Measurements from ENCODE around the gene SEPSECS.
A peak's percentile ranks its signal among the peaks of the same experiment; 100 is the strongest.

The SEPSECS gene

DNA sequence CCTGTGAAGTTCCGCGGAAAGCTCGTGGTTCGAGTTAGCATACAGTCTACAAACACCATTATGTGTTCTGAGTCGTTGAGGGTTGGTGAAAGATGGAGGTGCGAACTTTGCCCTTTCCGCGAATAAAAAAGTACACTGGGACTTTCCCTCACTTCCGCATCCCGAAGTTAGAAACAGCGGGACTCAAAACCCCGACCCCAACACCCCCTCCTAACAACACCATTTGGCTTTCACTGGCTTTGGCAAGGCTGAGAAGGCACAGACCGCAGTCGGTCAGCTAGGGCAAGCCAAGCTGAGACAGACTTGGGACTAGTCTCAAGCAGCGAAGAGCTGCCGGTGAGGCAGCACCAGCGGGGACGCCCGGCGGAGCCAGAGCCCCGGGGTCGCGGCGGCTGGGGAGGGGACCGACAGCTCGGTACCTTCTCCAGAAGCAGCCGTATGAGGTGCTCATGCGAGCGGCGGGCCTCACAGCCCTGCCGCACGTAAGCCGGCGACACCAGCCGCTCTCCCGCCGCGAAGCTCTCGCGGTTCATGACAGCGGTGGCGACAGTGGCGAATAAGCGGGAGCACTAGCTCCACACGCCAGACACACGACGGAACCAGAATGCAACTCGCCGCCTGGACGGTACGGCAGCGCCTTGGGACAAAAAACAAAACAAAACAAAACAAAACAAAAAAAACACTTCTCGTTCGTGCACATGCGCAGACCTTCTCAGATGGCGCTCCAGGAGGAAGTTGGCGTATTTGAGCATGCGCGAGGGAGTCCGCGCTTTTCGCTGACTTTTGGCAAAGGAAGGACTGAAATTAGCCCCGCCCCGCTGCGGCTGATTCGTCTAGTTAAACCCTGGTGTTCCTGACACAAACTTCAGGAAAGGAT lies at the start of gene SEPSECS:
Gene SEPSECS, minus strand, starts transcription at position 613 of the 877 bp plus-strand sequence. Its CDS starts 80 bp downstream, at position 533.
- peak; percentile 98 for DNase-seq

GRCh38 chr4:25209702-25210101 lies 49.5 kb upstream of the SEPSECS start:
- DNase-seq = no peak

GRCh38 chr4:25207997-25208396 lies 47.7 kb upstream of the SEPSECS start:
- DNase-seq = no peak

- no peak for DNase-seq
These were observed 38.5 kb upstream of the SEPSECS start for GRCh38 chr4:25198713-25199112.

GRCh38 chr4:25190407-25190806 lies 30.2 kb upstream of the SEPSECS start:
- DNase-seq = no peak

DNA sequence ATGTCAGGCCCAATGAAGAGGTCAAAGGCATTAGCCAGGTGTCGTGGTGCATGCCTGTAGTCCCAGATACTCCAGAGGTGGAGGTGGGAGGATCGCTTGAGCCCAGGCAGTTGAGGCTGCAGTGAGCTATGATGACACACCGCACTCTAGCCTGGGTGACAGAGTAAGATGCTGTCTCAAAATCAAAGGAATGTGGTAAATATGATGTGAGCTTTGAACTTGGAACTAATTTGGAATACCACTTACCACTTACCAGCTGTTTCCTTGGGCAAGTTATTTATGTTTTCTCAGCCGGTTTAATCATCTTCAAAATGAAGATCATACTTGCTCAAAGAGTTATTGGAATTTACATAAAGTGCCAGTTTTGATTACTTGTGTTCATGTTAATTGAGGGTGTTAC lies 23.8 kb upstream of the SEPSECS start:
- DNase-seq = no peak

GRCh38 chr4:25182937-25183336 lies 22.7 kb upstream of the SEPSECS start:
- DNase-seq = no peak

- no peak for DNase-seq
These were observed 20.4 kb upstream of the SEPSECS start for GRCh38 chr4:25180524-25181131.

DNA sequence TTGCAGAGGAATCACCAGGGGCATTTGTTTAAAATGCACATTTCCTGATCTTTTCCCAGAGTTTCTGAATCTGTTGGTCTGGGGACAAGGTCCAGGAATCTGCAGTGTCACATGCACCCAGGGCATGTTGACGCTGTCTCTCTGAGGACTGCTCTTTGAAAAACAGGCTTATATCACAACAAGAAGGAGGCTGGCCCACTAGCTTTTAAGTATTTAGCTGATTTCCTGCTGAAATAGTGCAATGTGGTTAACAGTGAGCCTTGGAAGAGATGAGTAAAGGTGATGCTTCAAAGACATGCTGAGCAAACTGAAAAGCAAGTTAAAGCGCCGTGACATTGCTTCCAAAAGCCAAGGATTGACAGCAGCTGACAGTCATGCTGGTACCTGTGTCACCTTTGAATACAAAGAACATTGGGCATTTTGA lies 18.6 kb upstream of the SEPSECS start:
- no peak for DNase-seq

DNA sequence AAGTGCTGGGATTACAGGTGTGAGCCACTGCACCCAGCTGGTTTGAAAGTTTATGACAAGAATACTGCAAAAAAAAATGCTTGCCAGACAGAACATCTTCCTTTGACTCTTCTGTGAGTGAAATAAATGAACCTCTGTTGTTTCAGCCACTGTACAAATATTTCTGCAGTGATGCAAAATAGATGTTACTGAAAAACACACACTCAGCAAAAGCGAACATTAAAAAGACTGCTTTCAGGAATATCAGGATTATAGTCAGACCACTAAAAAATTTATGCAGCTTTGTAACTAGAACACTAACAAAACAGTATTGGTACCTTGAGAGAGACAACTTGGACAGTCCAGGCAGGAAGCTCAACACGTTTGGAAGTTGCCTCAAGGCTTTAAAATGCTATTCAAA lies 16.9 kb upstream of the SEPSECS start:
- no peak for DNase-seq

GRCh38 chr4:25174674-25175073 lies 14.4 kb upstream of the SEPSECS start:
- no peak for DNase-seq

DNA sequence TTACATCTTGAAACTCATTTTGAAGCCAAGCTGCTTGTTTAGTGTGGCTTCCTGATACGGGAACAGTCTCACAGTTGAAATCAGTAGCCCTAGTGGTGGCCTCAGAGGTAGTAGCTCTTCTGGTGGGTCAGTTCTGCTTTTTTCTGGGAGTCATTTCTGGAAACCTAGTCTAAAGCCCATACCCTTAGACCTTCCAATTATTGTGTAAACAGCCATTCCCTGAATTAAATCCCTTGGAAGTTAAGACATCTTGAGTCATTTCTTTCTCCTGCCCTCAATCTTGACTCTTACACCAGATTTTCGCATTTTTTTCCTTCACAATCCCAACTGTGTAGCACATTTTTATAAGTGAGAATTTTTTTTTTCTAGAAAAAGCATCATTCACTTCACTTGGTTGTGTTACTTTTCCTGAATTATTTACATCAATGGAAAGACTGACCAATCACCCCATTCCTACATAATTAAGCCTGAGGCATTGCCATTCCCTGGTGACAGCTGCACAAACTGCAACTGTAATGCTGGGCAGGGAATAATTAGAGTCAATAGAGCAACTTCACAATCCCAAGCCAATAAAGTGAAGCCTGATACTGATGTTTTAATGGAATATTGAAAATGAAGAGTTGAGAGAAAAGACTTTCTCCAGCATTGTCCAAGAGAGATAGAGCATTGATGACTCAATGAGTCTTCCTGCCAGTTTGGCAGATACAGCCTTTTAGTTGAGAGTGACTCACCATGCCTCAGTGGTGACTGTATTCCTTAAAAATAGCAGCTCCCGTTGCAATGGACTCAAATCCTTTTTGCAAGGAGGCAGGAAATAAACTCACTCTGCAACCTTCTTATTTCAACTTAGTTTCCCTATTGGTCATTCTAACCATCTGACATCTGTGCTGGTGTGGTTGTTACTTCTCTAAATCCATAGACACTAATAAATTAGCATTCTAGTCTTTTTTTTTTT lies 13.0 kb upstream of the SEPSECS start:
- peak; percentile 56 for DNase-seq

GRCh38 chr4:25171201-25171865 lies 11.1 kb upstream of the SEPSECS start:
- DNase-seq = no peak

GRCh38 chr4:25169446-25169845 lies 9.2 kb upstream of the SEPSECS start:
- no peak for DNase-seq

DNA sequence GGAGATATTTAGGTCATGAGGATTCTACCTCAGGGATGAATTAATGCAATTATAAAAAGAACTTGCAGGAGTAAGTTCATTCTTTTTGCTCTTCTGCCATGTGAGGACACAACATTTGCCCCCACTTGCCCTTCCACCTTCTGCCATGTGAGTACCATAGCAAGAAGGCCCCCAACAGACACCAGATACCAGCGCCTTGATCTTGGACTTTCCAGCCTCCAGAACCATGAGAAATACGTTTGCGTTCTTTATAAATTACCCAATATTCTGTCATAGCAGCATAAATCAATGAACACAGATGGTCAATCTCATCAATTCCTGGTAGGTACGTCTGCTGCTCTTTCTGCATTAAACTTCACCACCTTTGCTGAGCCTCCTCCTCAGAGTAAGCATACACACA lies 5.7 kb upstream of the SEPSECS start:
- no peak for DNase-seq

- no peak for DNase-seq
These were observed 2.9 kb upstream of the SEPSECS start for GRCh38 chr4:25163196-25163595.

DNA sequence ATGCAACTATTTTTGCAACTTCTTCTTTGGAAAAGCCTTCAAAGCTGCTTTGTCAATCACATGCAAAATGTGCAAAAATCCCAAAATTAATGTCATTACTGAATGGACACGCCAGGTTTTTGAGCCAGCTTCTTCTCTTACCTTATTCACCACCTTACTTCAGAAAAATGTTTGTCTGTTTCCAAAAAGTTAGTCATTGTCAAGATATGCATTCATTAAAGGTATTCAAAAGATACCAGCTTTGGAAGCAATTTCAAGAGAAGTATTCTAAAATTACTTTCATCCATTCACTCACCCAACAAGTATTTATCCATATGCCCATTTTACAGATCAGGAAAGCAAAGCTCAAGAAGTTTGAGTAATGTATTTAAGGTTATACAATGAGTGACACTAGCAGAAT lies 2.3 kb upstream of the SEPSECS start:
- DNase-seq = no peak

- DNase-seq = no peak
These were observed 1.3 kb upstream of the SEPSECS start for GRCh38 chr4:25161593-25161950.

- no peak for DNase-seq
These were observed 704 bp upstream of the SEPSECS start for GRCh38 chr4:25160714-25161592.

GRCh38 chr4:25158817-25159216 lies 1.4 kb downstream of the SEPSECS start:
- no peak for DNase-seq

DNA sequence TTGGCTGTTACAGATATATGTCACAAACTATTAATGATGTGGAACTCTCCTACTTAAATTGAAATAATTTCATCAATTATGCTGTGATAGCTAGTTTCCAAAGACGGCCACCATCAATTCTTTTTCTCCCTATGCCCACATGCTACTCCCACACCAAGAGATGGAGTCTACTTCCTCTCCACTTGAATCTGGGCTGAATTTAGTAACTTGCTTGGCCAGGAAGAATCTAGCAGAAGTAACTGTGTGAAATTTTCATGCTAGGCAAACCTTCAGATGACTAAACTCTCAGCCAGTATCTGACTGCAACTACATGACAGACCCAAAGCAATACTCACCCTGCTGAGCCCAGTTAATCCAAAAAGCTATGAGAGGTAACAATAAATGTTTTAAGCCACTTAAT lies 3.2 kb downstream of the SEPSECS start:
- no peak for DNase-seq

GRCh38 chr4:25155947-25156346 lies 4.3 kb downstream of the SEPSECS start:
- DNase-seq = no peak

Measured in right hindlimb (tissue), 1 donor.